Measurements from ENCODE around the gene NPBWR2.

DNA sequence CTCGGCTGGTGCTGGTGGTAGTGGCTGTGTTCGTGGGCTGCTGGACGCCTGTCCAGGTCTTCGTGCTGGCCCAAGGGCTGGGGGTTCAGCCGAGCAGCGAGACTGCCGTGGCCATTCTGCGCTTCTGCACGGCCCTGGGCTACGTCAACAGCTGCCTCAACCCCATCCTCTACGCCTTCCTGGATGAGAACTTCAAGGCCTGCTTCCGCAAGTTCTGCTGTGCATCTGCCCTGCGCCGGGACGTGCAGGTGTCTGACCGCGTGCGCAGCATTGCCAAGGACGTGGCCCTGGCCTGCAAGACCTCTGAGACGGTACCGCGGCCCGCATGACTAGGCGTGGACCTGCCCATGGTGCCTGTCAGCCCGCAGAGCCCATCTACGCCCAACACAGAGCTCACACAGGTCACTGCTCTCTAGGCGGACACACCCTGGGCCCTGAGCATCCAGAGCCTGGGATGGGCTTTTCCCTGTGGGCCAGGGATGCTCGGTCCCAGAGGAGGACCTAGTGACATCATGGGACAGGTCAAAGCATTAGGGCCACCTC lies 8.8 kb downstream of the NPBWR2 start:
- TF ChIP-seq, protein P1, sequence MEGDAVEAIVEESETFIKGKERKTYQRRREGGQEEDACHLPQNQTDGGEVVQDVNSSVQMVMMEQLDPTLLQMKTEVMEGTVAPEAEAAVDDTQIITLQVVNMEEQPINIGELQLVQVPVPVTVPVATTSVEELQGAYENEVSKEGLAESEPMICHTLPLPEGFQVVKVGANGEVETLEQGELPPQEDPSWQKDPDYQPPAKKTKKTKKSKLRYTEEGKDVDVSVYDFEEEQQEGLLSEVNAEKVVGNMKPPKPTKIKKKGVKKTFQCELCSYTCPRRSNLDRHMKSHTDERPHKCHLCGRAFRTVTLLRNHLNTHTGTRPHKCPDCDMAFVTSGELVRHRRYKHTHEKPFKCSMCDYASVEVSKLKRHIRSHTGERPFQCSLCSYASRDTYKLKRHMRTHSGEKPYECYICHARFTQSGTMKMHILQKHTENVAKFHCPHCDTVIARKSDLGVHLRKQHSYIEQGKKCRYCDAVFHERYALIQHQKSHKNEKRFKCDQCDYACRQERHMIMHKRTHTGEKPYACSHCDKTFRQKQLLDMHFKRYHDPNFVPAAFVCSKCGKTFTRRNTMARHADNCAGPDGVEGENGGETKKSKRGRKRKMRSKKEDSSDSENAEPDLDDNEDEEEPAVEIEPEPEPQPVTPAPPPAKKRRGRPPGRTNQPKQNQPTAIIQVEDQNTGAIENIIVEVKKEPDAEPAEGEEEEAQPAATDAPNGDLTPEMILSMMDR (IDR thresholded peaks at IDR 0.05; ENCODE audit: insufficient read depth, low read depth, low read length): no peak
- no peak for TF ChIP-seq EZH2 (IDR thresholded peaks at IDR 0.05; ENCODE audit: insufficient read depth, low read length)

Measured in astrocyte (in vitro differentiated cells and primary cell).